Subcutaneous adipose tissue (tissue), 4 donors: ENCODE results near the gene DNASE1L1. TPM values are rescaled to one million over a fixed set of nuclear protein-coding genes. Genes with fewer than 3 reads are reported as not detected.

ENCODE experiments used
- total RNA-seq, 4 donors: library from RNA; depleted of rRNA; stranded (reverse); fragments of >200 nt; gene quantifications; one replicate each; pipeline ENCODE4 v1.1.0, GENCODE V29; 2016
- TF ChIP-seq, protein P1 (sequence below): fragments of 450-650 bp; IDR thresholded peaks from one replicate; pipeline ENCODE4 v1.5.1; 2016; ENCODE audit warnings: low read depth, mild to moderate bottlenecking, control low read depth, antibody characterized with exemption, moderate library complexity

The DNASE1L1 gene
- total RNA-seq, 4 donors from 2014 or later = 22.2 to 42.8 (median 38.0) TPM

DNA sequence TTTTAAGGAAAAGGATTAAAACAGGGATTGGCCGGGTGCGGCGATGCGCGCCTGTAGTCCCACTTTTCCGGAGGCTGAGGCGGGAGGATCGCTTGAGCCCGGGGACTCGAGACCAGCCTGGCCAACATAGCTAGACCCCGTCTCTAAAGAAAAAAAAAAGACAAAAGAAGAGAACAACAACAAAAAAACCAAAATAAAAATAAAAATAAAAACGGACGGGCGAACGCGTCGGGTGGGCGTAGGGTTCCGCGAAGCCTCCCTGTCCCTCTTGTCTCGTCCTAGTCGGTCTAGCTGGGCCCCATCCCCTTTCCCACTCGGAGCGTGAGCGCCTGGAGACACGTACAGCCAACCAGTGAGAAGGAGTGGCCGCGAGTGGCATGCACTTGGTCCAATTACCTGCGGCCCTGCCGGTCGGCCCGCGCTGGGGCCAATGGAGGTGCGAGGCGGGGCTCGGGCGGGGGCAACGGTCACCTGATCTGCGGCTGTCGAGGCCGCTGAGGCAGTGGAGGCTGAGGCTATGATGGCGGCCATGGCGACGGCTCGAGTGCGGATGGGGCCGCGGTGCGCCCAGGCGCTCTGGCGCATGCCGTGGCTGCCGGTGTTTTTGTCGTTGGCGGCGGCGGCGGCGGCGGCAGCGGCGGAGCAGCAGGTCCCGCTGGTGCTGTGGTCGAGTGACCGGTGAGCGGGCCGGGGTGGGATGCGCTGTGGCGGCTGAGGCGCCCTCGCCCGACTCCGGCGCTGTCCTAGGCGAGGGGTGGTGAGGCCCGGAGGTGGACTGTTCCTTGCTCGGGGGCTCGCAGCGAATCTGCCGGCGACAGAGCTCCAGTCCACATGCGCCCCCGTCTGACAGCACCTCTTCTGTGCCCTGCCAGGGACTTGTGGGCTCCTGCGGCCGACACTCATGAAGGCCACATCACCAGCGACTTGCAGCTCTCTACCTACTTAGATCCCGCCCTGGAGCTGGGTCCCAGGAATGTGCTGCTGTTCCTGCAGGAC lies 19.4 kb upstream of the DNASE1L1 start, which contains the start of gene ATP6AP1:
ATP6AP1 (plus strand) TSS at position 502 of the 996 bp plus-strand sequence; CDS start at position 518, 16 bp downstream.
- TF ChIP-seq, protein P1, sequence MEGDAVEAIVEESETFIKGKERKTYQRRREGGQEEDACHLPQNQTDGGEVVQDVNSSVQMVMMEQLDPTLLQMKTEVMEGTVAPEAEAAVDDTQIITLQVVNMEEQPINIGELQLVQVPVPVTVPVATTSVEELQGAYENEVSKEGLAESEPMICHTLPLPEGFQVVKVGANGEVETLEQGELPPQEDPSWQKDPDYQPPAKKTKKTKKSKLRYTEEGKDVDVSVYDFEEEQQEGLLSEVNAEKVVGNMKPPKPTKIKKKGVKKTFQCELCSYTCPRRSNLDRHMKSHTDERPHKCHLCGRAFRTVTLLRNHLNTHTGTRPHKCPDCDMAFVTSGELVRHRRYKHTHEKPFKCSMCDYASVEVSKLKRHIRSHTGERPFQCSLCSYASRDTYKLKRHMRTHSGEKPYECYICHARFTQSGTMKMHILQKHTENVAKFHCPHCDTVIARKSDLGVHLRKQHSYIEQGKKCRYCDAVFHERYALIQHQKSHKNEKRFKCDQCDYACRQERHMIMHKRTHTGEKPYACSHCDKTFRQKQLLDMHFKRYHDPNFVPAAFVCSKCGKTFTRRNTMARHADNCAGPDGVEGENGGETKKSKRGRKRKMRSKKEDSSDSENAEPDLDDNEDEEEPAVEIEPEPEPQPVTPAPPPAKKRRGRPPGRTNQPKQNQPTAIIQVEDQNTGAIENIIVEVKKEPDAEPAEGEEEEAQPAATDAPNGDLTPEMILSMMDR = no peak

DNA sequence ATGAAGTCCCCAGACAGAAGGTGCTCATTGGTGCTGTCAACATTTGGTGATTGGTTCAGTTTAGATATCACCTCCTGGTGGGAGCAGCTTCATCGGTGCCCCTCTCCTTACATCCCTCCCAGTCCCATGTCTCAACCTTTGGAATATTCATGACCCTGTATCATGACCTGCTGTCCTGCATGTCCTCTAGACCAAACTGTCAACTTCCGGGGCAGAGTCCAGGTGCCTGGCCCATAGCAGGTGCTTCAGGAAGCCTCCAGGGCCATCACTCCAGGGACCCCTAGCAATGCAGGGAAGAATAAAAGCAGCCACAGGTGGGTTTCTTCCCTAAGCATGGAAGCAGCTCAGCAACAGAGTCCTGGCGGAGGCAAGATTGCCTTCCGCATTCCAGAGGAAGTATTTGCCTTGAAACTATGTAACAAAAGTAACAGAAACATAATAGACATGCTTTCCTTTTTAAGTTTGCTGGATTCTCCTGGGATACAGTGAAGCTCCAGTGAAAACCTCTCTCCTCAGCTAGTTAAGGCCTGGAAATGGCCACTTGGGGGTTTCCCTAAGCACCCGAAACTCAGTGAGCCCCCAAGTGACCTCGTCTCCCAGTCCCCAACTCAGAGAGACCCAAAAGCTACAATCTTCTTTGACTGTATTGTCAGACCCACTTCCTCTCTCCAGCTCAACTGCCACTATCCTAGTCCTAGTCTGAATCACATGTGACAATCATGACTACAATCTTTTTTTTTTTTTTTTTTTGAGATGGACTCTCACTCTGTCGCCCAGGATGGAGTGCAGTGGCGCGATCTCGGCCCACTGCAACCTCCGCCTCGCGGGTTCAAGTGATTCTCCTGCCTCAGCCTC lies 18.1 kb upstream of the DNASE1L1 start:
- TF ChIP-seq, protein P1 = no peak

- TF ChIP-seq, protein P1 = no peak
Measured at GRCh38 chrX:154420402-154420756, 11.3 kb upstream of the DNASE1L1 start.

- TF ChIP-seq, protein P1 = no peak
Measured at GRCh38 chrX:154419688-154420401, 10.8 kb upstream of the DNASE1L1 start.

DNA sequence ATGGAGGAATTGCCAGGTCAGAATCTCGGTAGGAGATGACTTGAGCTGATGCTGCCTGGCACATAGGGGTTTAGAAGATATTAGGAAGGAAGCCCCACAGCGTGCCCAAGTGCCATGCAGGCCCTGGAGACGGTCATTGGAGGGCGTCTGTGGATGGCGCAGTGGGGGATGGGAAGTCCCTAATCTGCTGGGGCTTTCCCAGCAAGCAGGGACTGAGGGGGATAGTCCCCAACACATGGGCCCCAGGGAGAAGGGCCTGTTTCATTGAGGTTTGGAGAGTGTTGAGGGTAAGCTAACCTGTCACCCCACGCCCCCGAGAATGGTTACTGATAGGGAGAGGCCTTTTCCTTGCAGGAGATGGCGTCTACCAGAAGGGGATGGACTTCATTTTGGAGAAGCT lies 10.1 kb upstream of the DNASE1L1 start:
- TF ChIP-seq, protein P1 = no peak

DNA sequence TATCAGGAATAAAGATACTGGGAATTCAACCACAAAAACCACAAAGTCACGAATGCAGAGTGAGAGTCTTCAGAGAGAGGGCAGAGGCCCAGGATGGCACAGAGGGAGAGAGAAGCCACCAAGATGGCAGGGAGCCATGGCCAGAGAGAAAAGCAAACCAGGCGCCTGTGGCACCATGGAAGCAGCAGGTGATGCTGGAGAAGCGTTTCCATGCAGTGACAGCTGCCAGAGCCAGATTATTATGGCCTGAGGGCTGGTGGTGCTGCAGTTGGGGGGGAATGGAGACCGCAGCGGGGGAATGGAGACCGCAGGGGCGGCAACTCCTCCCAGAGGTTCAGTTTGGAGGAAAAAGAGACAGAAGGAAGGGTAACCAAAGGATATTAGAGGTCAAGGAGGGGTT lies 8.1 kb upstream of the DNASE1L1 start:
- TF ChIP-seq, protein P1 = no peak
